ENCODE data around the gene SLC7A14.

GRCh38 chr3:170529912-170530311 is 56.0 kb downstream of the SLC7A14 start:
- TF ChIP-seq POLR2A (IDR thresholded peaks at IDR 0.05; ENCODE audit: borderline replicate concordance, extremely low read depth, insufficient read depth, insufficient read length), result no peak
- no peak for TF ChIP-seq CTCF (IDR thresholded peaks at IDR 0.05 in 2 of 3, conservative IDR thresholded peaks at IDR 0.05 in 1 of 3; ENCODE audit: borderline replicate concordance in 1 of 3, insufficient read depth in 1 of 3, low read depth in 2 of 3, low read length in 2 of 3)
- no peak for TF ChIP-seq JUND (IDR thresholded peaks at IDR 0.05)
- TF ChIP-seq EZH2 (IDR thresholded peaks at IDR 0.05), result no peak
- no peak for TF ChIP-seq RAD21 (IDR thresholded peaks at IDR 0.05; ENCODE audit: low read depth)
- no peak for TF ChIP-seq ZNF274 (IDR thresholded peaks at IDR 0.05; ENCODE audit: low read depth, low read length)
- TF ChIP-seq ATF3 (IDR thresholded peaks at IDR 0.05), result no peak
